Upper lobe of right lung (tissue), 1 donor: ENCODE results near the gene RHBDD1. TPM values are rescaled to one million over a fixed set of nuclear protein-coding genes. Genes with fewer than 3 reads are reported as not detected.

Source experiments
- ATAC-seq: fragments of 200-7000 bp; cut with Tn5 transposase; one replicate; pipeline ENCODE4 v1.9.1; 2020; ENCODE audit warnings: mild to moderate bottlenecking, moderate library complexity
- DNase-seq: peaks from one replicate; pipeline ENCODE4 v3.0.0-alpha.2; 2020
- H3K27ac ChIP-seq: fragments of 200-600 bp; one replicate; pipeline ENCODE4 v1.8.0; 2022
- H3K27me3 ChIP-seq: fragments of 200-600 bp; one replicate; pipeline ENCODE4 v1.8.0; 2022; ENCODE audit warnings: mild to moderate bottlenecking
- H3K36me3 ChIP-seq: fragments of 200-600 bp; one replicate; pipeline ENCODE4 v1.8.0; 2022
- H3K4me1 ChIP-seq: fragments of 200-600 bp; one replicate; pipeline ENCODE4 v1.8.0; 2022
- H3K4me3 ChIP-seq: fragments of 200-600 bp; one replicate; pipeline ENCODE4 v1.8.0; 2022; ENCODE audit warnings: mild to moderate bottlenecking
- H3K9me3 ChIP-seq: fragments of 200-600 bp; one replicate; pipeline ENCODE4 v1.8.0; 2022
- CTCF ChIP-seq: fragments of 200-600 bp; IDR thresholded peaks from one replicate; pipeline ENCODE4 v1.8.0; 2022; ENCODE audit warnings: antibody characterized with exemption
- intact Hi-C: fragments of 100-400 bp; cut with DNase I; formaldehyde crosslinking; loops from one replicate; pipeline ENCODE4 v1.11.0; 2022
- total RNA-seq: library from RNA; stranded (reverse); fragmentation: NEBNext Ultra II Directional; extraction: Animal tissue kit (Norgen Biotek cat#: 25700); gene quantifications from one replicate; pipeline ENCODE4 v1.2.1, GENCODE V29; 2021
- donor health status: DM: no; HTN: yes; CAD: no; lungs with severe emphysema.

RHBDD1 gene
- total RNA-seq, 1 donor from 2014 or later: 38.4 TPM

GRCh38 chr2:226847511-226847910 is 11.7 kb downstream of the RHBDD1 start:
- Histone ChIP-seq H3K27ac (no peak overlapping the region), H3K4me1 (no peaks in the 10 kb centered on the region), H3K36me3 (no peaks in the 10 kb centered on the region), H3K4me3 (no peak overlapping the region), H3K9me3 (no peaks in the 10 kb centered on the region), H3K27me3 (no peaks in the 10 kb centered on the region)
- ATAC-seq (no peak), DNase-seq (no peak)
- TF ChIP-seq CTCF: no peak
- intact Hi-C loops: no loop called here

GRCh38 chr2:226849349-226849748 is 13.5 kb downstream of the RHBDD1 start:
- TF ChIP-seq CTCF: no peak
- intact Hi-C loops: no loop called here
- no peaks in the 10 kb centered on the region for H3K27me3 ChIP-seq
- DNase-seq (no peak), ATAC-seq (no peak)
- no peaks in the 10 kb centered on the region for H3K4me1 ChIP-seq
- H3K27ac ChIP-seq: no peak overlapping the region
- H3K4me3 ChIP-seq: no peak overlapping the region
- H3K36me3 ChIP-seq: no peaks in the 10 kb centered on the region
- H3K9me3 ChIP-seq: no peaks in the 10 kb centered on the region

- ATAC-seq (peak; percentile 53), DNase-seq (no peak)
- TF ChIP-seq CTCF: no peak
- H3K4me1 ChIP-seq: no peaks in the 10 kb centered on the region
- no peaks in the 10 kb centered on the region for H3K27me3 ChIP-seq
- no peak overlapping the region for H3K27ac ChIP-seq
- H3K36me3 ChIP-seq: no peaks in the 10 kb centered on the region
- intact Hi-C loops: no loop called here
- no peaks in the 10 kb centered on the region for H3K9me3 ChIP-seq
- H3K4me3 ChIP-seq: no peak overlapping the region
Measured at GRCh38 chr2:226850024-226850423, 14.2 kb downstream of the RHBDD1 start.

- no peaks in the 10 kb centered on the region for H3K27me3 ChIP-seq
Measured at GRCh38 chr2:226855787-226856186, 19.9 kb downstream of the RHBDD1 start.

GRCh38 chr2:226860087-226860486 is 24.2 kb downstream of the RHBDD1 start:
- DNase-seq (no peak), ATAC-seq (no peak)
- Histone ChIP-seq H3K4me1 (no peaks in the 10 kb centered on the region), H3K9me3 (no peaks in the 10 kb centered on the region), H3K36me3 (peaks cover 12% of the 10 kb centered on the region), H3K27me3 (no peaks in the 10 kb centered on the region), H3K4me3 (no peak overlapping the region), H3K27ac (no peak overlapping the region)
- TF ChIP-seq CTCF: no peak
- intact Hi-C loops: no loop called here

More at GRCh38 chr2:226855787-226856186, 19.9 kb downstream of the RHBDD1 start:
- no peak for TF ChIP-seq CTCF
- no peak for DNase-seq
- intact Hi-C loops: no loop called here
- H3K4me1 ChIP-seq: no peaks in the 10 kb centered on the region
- H3K4me3 ChIP-seq: no peak overlapping the region
- H3K9me3 ChIP-seq: no peaks in the 10 kb centered on the region
- no peak for ATAC-seq
- H3K36me3 ChIP-seq: no peaks in the 10 kb centered on the region
- no peak overlapping the region for H3K27ac ChIP-seq

- H3K36me3 ChIP-seq: peaks cover 23% of the 10 kb centered on the region
- H3K9me3 ChIP-seq: no peaks in the 10 kb centered on the region
- no peaks in the 10 kb centered on the region for H3K27me3 ChIP-seq
- ATAC-seq: no peak
- intact Hi-C loops: no loop called here
- H3K4me3 ChIP-seq: no peak overlapping the region
- TF ChIP-seq CTCF: no peak
- H3K27ac ChIP-seq: no peak overlapping the region
- no peak for DNase-seq
- H3K4me1 ChIP-seq: no peaks in the 10 kb centered on the region
Measured at GRCh38 chr2:226862623-226863022, 26.8 kb downstream of the RHBDD1 start.
